Small intestine (tissue), 7 donors: ENCODE measurements around the gene CPEB4. TPM values are rescaled to one million over a fixed set of nuclear protein-coding genes. Genes with fewer than 3 reads are reported as not detected.
A peak's percentile ranks its signal among the peaks of the same experiment; 100 is the strongest.

Experiments
- DNase-seq, 2 donors: peaks; one replicate each; pipeline versions ENCODE4 v3.0.0 to v3.0.0-alpha.2; 2013
- FAIRE-seq: peaks from 2 replicates; lab custom pipeline; 2012; peaks lifted over from hg19 to GRCh38; lab: Jason Lieb, UNC
- H3K27ac ChIP-seq, 3 donors: one replicate each; pipeline ENCODE4 v1.5.1; 2013; ENCODE audit warnings: low read length in 2 of 3, mild to moderate bottlenecking in 2 of 3, control low read depth in 1 of 3, inconsistent platforms in 1 of 3, low read depth in 1 of 3, moderate library complexity in 1 of 3
- H3K27me3 ChIP-seq, 3 donors: one replicate each; pipeline ENCODE4 v1.6.1; 2013; ENCODE audit warnings: low read length in 3 of 3, inconsistent platforms in 1 of 3; ENCODE audit not compliant: control insufficient read depth in 3 of 3, insufficient read depth in 3 of 3
- H3K36me3 ChIP-seq, 3 donors: one replicate each; pipeline ENCODE4 v1.6.1; 2013; ENCODE audit warnings: low read length in 3 of 3, inconsistent platforms in 1 of 3, low read depth in 1 of 3, mild to moderate bottlenecking in 1 of 3, moderate library complexity in 1 of 3; ENCODE audit not compliant: control insufficient read depth in 3 of 3, insufficient read depth in 2 of 3
- H3K4me1 ChIP-seq, 3 donors: one replicate each; pipeline ENCODE4 v1.6.1; 2013; ENCODE audit warnings: low read length in 2 of 3, inconsistent platforms in 1 of 3, low read depth in 1 of 3, mild to moderate bottlenecking in 1 of 3, moderate library complexity in 1 of 3; ENCODE audit not compliant: control insufficient read depth in 3 of 3, insufficient read depth in 2 of 3
- H3K4me3 ChIP-seq, 3 donors: one replicate each; pipeline ENCODE4 v1.5.1; 2013; ENCODE audit warnings: low read length in 3 of 3, control low read depth in 1 of 3, inconsistent platforms in 1 of 3, low read depth in 1 of 3, mild to moderate bottlenecking in 1 of 3, moderate library complexity in 1 of 3
- H3K9me3 ChIP-seq, 2 donors: one replicate each; pipeline ENCODE4 v1.6.1; 2013; ENCODE audit warnings: low read depth in 1 of 2, low read length in 1 of 2; ENCODE audit not compliant: control insufficient read depth in 2 of 2, insufficient read depth in 1 of 2
- WGBS, 3 donors: extraction: QIAGEN DNeasy Blood & Tissue Kit; methylation state at CpG; one replicate each; pipeline ENCODE4 v1.1.7; 2013; 5-methylcytosine and 5-hydroxymethylcytosine counted together
- polyA plus RNA-seq, 4 donors: library from polyadenylated mRNA; stranded (reverse) in 3 of 4; unstranded in 1 of 4; fragments of 200-250 nt in 3 of 4; fragments of 120-200 nt in 1 of 4; gene quantifications; one replicate each; pipeline versions ENCODE4 v1.2.1 to v1.2.3, GENCODE V29; 2013
- donor health status: healthy with polysubstance abuse.
- donor health status: control.
- donor health status: control.
- donor health status: Bipolar disorder and iron deficiency.
- donor health status: healthy.

The CPEB4 gene
- polyA plus RNA-seq, 4 donors, result 7.8 to 55.0 (median 13.0) TPM

DNA sequence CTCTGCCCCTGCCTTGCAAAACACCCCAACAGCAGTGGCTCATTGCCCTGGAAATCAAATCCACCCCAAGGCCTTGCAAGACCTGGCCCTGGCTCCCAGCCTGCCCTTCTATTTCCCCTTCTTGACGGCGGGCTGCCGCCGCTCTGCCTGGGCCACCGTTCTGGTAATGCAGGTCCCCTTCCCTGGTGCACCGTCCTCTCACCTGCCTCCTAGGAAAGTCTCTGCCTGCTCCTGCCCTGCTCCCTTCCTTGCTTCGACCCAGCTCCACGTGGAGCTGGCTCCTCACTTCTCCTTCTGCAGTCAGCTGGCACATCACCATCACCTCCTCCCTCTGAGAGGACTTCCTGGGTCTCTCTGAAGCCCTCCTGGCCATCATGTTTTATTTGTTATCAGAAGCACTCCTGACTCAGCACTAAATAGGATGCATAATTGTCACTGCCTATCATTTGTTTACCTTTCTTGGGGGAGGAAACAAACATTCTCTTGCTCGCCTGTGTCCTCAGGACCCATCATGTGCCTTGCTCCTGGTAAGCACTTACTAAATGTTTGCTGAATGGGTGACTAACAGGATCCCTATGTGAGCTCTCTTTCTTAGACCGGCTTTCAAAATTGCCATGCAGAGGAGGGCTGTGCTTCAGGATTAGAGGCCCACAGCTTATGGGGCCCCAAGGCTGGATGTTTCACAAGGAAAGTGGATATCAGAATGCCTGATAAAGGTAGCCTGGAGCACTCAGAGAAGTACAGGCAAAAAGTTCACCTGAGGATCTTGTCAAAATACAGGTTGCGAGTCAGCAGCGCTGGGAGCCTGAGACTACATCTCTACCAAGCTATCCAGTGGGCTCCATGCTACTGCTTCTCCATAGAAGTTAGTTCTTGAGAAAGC is 81.3 kb downstream of the CPEB4 start:
- H3K27ac ChIP-seq, result no peak overlapping the region
- no peak overlapping the region for H3K4me3 ChIP-seq
- H3K36me3 ChIP-seq, result no peaks in the 10 kb centered on the region
- no peaks in the 10 kb centered on the region for H3K27me3 ChIP-seq
- H3K4me1 ChIP-seq, result peaks cover 0 to 29% (median 0%) of the 10 kb centered on the region in 3 donors
- DNase-seq, result no peak
- WGBS, 3 donors, result 79 to 83% (median 81%) methylated on average over 12 of the region's 12 CpGs
- no peak for FAIRE-seq
- H3K9me3 ChIP-seq, result peaks cover 0 to 3% of the 10 kb centered on the region in 2 donors

- Histone ChIP-seq H3K36me3 (no peaks in the 10 kb centered on the region), H3K27me3 (no peaks in the 10 kb centered on the region), H3K27ac (no peak overlapping the region), H3K9me3 (peaks cover 0 to 3% of the 10 kb centered on the region in 2 donors), H3K4me3 (no peak overlapping the region), H3K4me1 (peaks cover 0 to 30% (median 3%) of the 10 kb centered on the region in 3 donors)
- DNase-seq (no peak), FAIRE-seq (no peak)
- WGBS, 3 donors, result 86 to 88% (median 88%) methylated on average over 18 of the region's 18 CpGs
Observed at GRCh38 chr5:173970878-173971650, 82.9 kb downstream of the CPEB4 start.

- DNase-seq, result no peak
- no peak for FAIRE-seq
- no peaks in the 10 kb centered on the region for H3K27me3 ChIP-seq
- 90 to 95% (median 91%) methylated on average over 5 of the region's 5 CpGs for WGBS, 3 donors
- no peak overlapping the region for H3K4me3 ChIP-seq
- peaks cover 0 to 3% of the 10 kb centered on the region in 2 donors for H3K9me3 ChIP-seq
- H3K4me1 ChIP-seq, result peaks cover 0 to 30% (median 3%) of the 10 kb centered on the region in 3 donors
- no peaks in the 10 kb centered on the region for H3K36me3 ChIP-seq
- H3K27ac ChIP-seq, result no peak overlapping the region
Observed at GRCh38 chr5:173971681-173972345, 83.7 kb downstream of the CPEB4 start.

DNA sequence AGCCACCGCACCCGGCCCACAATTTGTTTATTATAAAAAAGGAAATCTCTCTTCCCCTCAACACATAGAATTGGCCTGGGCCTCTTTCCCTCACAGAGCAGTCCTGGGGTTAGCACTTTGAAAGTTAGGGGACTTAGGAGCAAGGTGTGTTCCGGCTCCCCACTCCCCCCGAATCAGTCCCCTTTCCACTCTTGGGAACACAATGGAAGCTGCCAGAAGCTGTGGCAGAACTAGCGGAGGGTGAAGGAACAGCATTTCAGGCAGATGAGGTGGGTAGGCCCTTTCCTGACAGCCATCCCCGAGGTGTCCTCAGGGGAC is 84.4 kb downstream of the CPEB4 start:
- DNase-seq (no peak), FAIRE-seq (no peak)
- H3K4me3 ChIP-seq, result peak overlapping the region in 1 of 3 donors; percentile 54
- H3K4me1 ChIP-seq, result peaks cover 0 to 30% (median 3%) of the 10 kb centered on the region in 3 donors
- no peaks in the 10 kb centered on the region for H3K36me3 ChIP-seq
- WGBS, 3 donors, result 71 to 77% (median 72%) methylated on average over 6 of the region's 6 CpGs
- no peaks in the 10 kb centered on the region for H3K27me3 ChIP-seq
- H3K9me3 ChIP-seq, result peaks cover 0 to 3% of the 10 kb centered on the region in 2 donors
- H3K27ac ChIP-seq, result no peak overlapping the region

GRCh38 chr5:173972925-173973615 is 84.9 kb downstream of the CPEB4 start:
- Histone ChIP-seq H3K9me3 (peaks cover 0 to 3% of the 10 kb centered on the region in 2 donors), H3K27ac (peak overlapping the region in 1 of 3 donors; percentile 89), H3K36me3 (no peaks in the 10 kb centered on the region), H3K27me3 (no peaks in the 10 kb centered on the region), H3K4me1 (peaks cover 0 to 30% (median 3%) of the 10 kb centered on the region in 3 donors), H3K4me3 (peak overlapping the region in 2 of 3 donors; percentile 42 to 54)
- FAIRE-seq (no peak), DNase-seq (peak; percentile 80 to 95)
- WGBS, 3 donors, result 5 to 8% (median 7%) methylated on average over 30 of the region's 30 CpGs

DNA sequence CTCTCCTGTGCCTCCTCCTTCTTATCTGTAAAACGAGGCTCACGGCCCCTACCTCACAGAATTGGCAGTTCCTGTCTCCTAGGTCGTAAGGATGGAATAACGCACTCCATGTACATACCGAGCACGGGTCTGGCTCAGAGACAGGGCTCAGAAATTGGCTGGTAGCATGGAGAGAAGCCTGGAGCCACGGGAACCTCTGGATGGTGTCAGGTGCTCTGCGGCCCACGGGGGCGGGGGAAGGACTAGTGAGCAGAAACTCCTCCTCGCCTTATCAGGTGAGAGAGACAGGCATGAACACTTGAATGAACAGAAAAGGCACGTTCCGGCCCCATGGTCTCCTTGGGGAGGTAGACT is 85.4 kb downstream of the CPEB4 start:
- Histone ChIP-seq H3K4me3 (peak overlapping the region in 2 of 3 donors; percentile 42 to 54), H3K27ac (peak overlapping the region in 1 of 3 donors; percentile 89), H3K4me1 (peaks cover 0 to 30% (median 3%) of the 10 kb centered on the region in 3 donors), H3K36me3 (no peaks in the 10 kb centered on the region), H3K9me3 (peaks cover 0 to 3% of the 10 kb centered on the region in 2 donors), H3K27me3 (no peaks in the 10 kb centered on the region)
- peak; percentile 40 to 90 for DNase-seq
- no peak for FAIRE-seq
- 2 to 15% (median 9%) methylated on average over 13 of the region's 13 CpGs for WGBS, 3 donors

DNA sequence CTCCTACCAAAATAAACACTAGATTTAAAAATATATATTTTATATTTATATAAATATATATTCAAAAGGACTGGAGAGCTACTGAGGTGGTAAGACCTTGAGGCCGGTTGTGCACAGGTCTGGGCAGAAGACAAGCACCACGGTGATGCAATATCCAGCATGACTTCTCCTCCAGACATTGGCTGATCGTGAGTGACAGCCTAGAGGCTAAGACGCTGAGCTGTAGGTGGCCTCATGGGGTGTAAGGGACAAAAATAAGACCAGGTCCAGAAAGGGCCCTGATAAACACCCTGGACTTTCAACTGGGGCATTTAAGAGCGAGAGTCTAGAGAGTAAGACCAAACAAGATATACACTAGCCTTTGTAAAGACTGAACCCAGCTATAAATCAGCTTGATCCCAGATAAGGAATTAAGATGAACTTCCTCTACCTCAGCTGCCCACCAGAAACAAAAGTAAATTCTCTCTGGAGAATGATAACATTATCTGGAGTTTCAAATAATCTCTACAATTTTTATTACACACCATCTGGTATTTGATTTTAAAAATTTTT is 86.6 kb downstream of the CPEB4 start:
- Histone ChIP-seq H3K27me3 (no peaks in the 10 kb centered on the region), H3K9me3 (peaks cover 0 to 3% of the 10 kb centered on the region in 2 donors), H3K4me1 (peaks cover 0 to 27% (median 3%) of the 10 kb centered on the region in 3 donors), H3K27ac (peak overlapping the region in 1 of 3 donors; percentile 89), H3K36me3 (no peaks in the 10 kb centered on the region), H3K4me3 (no peak overlapping the region)
- WGBS, 3 donors, result 15 to 54% (median 29%) methylated on average over 5 of the region's 5 CpGs
- no peak for FAIRE-seq
- peak; percentile 59 to 83 for DNase-seq
